GM18508 (cell line): ENCODE data around the gene TMEM245.

ENCODE experiments used
- ATAC-seq: cut with Tn5 transposase; IDR thresholded peaks from one replicate; pipeline ENCODE4 v1.9.1; 2021; ENCODE audit warnings: moderate number of reproducible peaks; ENCODE audit not compliant: insufficient read depth, unreplicated experiment

TMEM245 gene

GRCh38 chr9:109119439-109120203 is at the start of gene TMEM245:
TMEM245 (minus strand) TSS chr9:109119947; CDS start chr9:109119913, 34 bp downstream.
- peak; percentile 85 for ATAC-seq

GRCh38 chr9:109168170-109168569 is 48.4 kb upstream of the TMEM245 start:
- ATAC-seq = no peak

- no peak for ATAC-seq
Observed at GRCh38 chr9:109167716-109168115, 48.0 kb upstream of the TMEM245 start.

GRCh38 chr9:109166771-109167601 is 47.2 kb upstream of the TMEM245 start, which contains the start of gene FRRS1L:
FRRS1L (minus strand) TSS chr9:109167249; CDS start chr9:109167138, 111 bp downstream.
- ATAC-seq = no peak

- no peak for ATAC-seq
Observed at GRCh38 chr9:109166171-109166770, 46.5 kb upstream of the TMEM245 start.

DNA sequence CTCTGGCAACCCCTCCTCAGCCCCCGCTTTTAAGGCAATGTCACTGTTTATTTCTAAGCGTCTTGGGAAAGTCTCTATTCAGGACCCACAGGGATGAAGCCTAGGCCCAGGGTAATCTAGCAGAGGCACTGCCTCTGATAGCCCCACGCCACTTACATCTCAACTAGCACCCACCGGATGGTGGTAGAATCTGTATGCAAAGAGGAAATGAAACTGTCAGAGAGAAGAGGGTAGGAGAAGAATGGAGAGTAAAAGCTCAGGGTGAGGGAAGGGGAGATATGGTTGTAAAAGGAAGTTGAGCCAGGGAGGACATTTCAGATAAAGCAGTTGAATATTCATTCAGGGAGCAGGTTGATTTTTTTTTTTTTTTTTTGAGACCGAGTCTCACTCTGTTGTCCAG is 44.3 kb upstream of the TMEM245 start:
- peak; percentile 87 for ATAC-seq

DNA sequence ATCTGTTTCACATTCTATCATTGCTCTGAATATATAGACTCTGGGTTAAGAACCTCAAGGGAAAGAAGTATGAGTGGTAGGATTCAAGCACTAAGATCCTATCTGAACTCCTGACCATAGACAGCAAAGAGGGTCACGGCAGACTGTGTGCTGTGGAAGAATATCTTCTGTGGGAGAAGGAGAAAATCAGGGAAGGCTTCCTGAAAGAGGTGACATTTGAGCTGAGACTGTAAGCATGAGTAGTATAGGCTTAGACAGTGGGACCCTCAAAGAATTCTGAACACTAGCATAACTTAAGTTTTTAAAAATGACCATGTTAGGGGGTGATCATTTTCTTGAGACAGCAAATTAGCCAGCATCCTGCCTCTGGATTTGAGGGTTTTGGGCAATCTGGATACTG is 43.4 kb upstream of the TMEM245 start:
- ATAC-seq = no peak

DNA sequence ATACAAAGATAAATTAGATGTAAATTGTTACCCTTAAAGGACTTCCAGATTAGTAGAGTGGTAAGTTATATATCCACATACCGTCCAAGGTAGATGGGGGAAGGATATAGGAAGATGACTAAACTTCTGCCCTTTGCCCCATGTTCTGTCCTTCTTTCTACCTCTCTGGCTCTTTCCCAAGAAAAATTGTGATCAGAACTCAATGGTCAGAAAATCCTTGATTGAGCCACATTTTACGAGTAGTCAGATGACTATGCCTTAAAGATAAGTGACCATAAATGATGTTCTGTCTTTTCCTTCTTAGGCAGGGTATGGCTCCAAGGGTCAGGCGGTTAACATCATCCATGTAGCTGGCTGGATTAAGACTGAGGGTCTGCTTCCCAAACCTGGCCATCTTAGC is 42.9 kb upstream of the TMEM245 start:
- no peak for ATAC-seq

DNA sequence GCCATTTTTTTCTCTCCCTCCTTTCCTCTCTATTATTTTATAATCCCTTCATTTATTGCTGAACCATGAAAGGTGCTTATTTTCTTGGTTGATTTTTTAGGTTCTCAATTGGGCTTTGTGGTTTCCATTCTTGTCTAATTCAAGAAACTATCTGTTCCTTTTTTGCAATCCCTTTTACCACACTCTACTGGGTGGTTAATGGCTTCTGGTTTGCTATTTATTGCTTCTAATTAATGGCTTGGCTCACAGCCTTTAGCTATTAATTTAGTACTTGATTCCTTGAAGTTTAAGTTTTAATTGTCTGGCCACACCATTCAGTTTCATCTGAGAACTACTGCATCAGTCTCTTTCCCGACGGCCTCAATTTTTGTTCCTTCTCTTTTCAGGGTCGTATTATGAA is 41.7 kb upstream of the TMEM245 start:
- ATAC-seq = no peak

GRCh38 chr9:109159583-109159982 is 39.8 kb upstream of the TMEM245 start:
- no peak for ATAC-seq

- ATAC-seq = no peak
Observed at GRCh38 chr9:109158651-109159050, 38.9 kb upstream of the TMEM245 start.

DNA sequence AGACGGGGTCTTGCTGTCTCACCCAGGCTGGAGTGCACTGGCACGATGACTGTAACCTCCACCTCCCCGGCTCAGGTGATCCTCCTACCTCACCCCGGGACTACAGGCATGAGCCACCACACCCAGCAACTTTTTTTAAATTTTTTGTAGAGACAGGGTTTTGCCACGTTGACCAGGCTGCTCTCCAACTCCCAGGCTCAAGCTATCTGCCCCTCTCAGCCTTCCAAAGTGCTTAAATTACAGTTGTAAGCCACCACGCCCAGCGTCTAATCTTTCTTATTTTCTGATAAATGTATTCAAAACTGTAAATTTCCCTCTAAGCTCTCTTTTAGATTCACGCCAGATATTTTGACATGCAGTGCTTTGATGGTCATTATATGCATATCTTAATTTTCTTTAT is 37.0 kb upstream of the TMEM245 start:
- no peak for ATAC-seq

DNA sequence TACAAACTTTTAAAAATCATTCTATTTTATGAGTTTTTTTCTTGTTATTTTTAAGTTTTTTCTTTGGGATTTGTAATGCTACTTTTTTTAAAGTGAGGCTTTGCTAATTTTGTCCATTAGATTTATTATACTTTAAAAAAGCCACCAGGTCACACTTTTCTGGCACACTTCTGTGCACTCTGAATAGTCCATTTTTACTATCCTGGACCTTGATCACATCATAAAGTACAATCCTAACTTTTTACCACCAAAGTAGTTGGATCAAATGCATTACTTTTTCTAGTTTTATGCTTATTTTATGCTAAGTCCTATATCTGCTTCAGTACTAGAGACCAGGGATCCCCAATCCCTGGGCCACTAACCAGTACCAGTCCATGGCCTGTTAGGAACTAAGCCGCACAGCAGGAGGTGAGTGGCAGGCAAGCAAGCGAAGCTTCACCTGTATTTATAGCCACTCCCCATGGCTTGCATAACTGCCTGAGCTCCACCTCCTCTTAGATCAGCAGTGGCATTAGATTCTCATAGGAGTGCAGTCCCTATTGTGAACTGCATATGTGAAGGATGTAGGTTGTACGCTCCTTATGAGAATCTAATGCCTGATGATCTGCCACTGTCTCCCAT is 31.3 kb upstream of the TMEM245 start:
- ATAC-seq = no peak

- ATAC-seq = no peak
Observed at GRCh38 chr9:109149722-109150121, 30.0 kb upstream of the TMEM245 start.

DNA sequence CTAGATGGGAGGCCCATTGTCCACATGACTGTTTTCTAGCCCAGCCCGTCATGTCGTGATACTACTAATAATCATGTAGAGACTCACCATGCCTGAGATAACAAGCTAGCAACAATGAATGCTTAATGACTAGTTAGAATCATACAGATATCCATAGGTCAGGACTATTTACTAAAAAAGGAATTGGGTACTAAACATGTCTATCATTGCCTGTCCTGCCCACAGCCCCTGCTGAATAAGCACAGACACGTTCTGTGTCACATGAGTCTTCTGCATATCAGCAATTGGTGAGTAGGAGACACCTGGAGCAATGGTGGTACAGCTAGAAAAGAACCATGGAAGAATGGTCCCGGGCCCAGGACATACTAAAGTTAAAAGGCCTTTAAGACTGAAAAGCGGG is 29.3 kb upstream of the TMEM245 start:
- no peak for ATAC-seq

DNA sequence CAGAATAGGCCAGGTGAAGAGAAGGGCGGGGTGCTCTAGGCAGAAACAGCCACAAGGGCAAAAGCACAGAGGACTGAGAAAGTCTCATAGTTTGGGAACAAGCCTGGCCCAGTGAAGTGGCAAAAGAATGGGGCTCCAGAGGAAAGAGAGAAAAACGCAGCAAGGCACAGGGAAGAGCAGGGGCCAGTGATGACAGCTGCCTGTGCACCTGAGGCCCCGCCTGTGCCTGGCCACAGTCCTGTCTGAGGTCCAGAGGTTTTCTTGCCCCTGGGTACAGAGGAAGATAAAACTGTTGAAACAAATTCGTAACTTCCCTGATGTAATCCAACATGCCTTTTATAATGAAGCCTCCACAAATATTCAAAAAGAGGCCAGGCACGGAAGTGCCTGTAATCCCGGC is 25.3 kb upstream of the TMEM245 start:
- ATAC-seq = no peak

DNA sequence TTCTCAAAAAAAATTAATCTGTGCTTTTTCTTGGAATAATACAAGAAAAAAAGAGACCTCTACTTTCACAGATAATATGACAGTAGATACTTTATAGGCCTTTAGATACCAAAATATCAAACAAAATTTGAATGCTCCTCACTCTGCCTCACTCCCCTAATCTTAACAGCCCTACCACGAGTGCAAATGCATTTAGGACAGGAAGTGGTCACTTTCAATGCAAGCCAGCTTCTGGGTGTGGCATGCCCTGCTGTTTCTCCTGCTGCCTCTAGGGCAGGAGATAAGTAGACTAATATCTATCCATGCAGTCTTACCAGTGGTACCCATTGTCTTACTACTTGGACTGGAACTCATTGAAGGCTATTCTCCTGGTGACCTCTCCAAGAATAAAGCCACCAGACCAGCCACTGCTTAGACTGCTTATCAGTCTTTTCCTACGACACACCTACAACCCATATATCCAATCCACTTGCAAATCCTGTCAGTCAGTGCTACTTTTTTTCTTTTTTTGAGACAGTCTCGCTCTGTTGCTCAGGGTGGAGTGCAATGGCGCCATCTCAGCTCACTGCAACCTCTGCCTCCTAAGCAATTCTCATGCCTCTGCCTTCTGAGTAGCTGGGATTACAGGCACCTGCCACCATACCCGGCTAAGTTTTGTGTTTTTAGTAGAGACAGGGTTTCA is 24.3 kb upstream of the TMEM245 start:
- peak; percentile 98 for ATAC-seq

GRCh38 chr9:109141375-109141774 is 21.6 kb upstream of the TMEM245 start:
- no peak for ATAC-seq

DNA sequence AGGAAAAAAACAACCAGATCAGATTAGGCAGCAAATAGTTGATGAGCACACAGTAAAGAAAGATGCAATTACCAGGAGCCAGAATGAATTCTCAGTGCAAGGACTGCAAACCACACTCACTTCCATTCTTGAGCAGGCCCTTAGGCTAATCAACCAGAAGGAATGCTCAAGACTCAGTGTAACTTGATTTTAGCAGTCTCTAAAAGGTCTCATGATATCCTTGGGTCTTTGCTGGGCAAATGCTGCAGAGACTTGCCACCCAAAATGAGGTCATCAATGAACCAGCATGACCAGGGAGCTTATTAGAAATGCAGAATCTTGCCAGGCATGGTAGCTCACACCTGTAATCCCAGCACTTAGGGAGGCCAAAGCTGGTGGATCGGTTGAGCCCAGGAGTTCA is 20.1 kb upstream of the TMEM245 start:
- ATAC-seq = no peak

- no peak for ATAC-seq
Observed at GRCh38 chr9:109138421-109138820, 18.7 kb upstream of the TMEM245 start.
